Measurements from ENCODE around the gene UBAP1L. TPM values are rescaled to one million over a fixed set of nuclear protein-coding genes. Genes with fewer than 3 reads are reported as not detected.

Gene UBAP1L
- total RNA-seq, 1 donor from 2014 or later: 1.2 TPM

DNA sequence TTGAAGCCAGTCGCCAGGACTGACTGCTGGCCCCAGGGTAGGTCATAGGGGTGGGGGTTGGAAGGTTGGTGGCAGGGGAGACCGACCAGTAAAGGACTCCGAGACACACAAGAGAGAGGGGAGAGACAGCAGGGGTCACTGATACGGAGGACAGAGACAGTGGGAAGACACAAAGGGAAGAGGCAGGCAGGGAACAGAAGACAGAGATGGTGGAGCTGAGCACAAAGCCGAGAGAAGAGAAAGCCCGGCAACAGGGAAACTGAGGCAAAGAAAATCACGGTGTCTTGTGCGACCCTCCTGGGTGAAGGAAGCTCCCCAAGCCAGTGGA, 47.7 kb downstream of the UBAP1L start:
- Histone ChIP-seq H3K27me3 (ENCODE audit: control insufficient read depth, insufficient read depth, low read length) (peaks cover 34% of the 10 kb centered on the region), H3K4me3 (ENCODE audit: low read depth, low read length) (no peak overlapping the region), H3K36me3 (ENCODE audit: control insufficient read depth, insufficient read depth, low read length) (no peaks in the 10 kb centered on the region)
- no peak for DNase-seq (ENCODE audit: low read depth)
- no peak for TF ChIP-seq CTCF (IDR thresholded peaks at IDR 0.05; ENCODE audit: insufficient read depth, low read length, poor library complexity, severe bottlenecking)

DNA sequence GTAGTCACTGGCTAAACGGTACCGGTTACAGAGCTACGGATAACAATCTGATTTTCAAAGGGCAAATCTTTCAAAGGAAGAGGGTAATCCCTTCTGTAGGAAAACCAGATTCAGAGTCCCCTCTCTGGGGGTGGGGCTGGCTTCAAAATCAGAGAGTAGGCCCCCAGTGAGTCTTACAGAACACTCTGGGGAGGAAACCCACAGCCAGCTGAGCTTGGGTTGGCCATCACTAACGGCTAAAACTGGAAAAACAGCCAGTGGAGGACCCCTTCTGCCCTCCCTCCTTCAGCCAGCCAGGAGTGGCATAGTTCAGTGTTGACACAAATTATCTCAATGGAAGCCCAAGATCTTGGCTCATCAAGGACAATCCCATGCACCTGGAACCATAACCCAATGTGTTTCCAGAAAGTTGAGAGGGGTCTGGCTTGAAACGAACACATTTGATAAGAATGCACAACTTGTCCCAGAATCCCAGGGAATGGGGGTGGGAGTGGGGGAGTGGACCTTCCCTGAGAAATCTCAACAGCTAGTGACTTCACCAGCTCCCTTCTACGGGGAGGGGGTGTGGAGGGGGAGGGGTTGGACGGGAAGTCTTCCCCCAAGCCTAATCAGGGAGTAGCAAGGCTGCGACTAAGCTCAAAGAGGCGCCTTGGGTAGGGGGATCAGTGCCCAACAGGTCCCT, 48.2 kb downstream of the UBAP1L start:
- H3K27me3 ChIP-seq (ENCODE audit: control insufficient read depth, insufficient read depth, low read length): peaks cover 37% of the 10 kb centered on the region
- no peak for TF ChIP-seq CTCF (IDR thresholded peaks at IDR 0.05; ENCODE audit: insufficient read depth, low read length, poor library complexity, severe bottlenecking)
- DNase-seq (ENCODE audit: low read depth): no peak
- no peaks in the 10 kb centered on the region for H3K36me3 ChIP-seq (ENCODE audit: control insufficient read depth, insufficient read depth, low read length)
- H3K4me3 ChIP-seq (ENCODE audit: low read depth, low read length): no peak overlapping the region

- DNase-seq (ENCODE audit: low read depth): no peak
- Histone ChIP-seq H3K4me3 (ENCODE audit: low read depth, low read length) (no peak overlapping the region), H3K27me3 (ENCODE audit: control insufficient read depth, insufficient read depth, low read length) (peaks cover 38% of the 10 kb centered on the region), H3K36me3 (ENCODE audit: control insufficient read depth, insufficient read depth, low read length) (no peaks in the 10 kb centered on the region)
- no peak for TF ChIP-seq CTCF (IDR thresholded peaks at IDR 0.05; ENCODE audit: insufficient read depth, low read length, poor library complexity, severe bottlenecking)
These were observed 48.9 kb downstream of the UBAP1L start for GRCh38 chr15:65066001-65066634.

GRCh38 chr15:65062726-65063125, 52.3 kb downstream of the UBAP1L start:
- H3K27me3 ChIP-seq (ENCODE audit: control insufficient read depth, insufficient read depth, low read length): peaks cover 53% of the 10 kb centered on the region
- no peak for DNase-seq (ENCODE audit: low read depth)
- no peak overlapping the region for H3K4me3 ChIP-seq (ENCODE audit: low read depth, low read length)
- no peak for TF ChIP-seq CTCF (IDR thresholded peaks at IDR 0.05; ENCODE audit: insufficient read depth, low read length, poor library complexity, severe bottlenecking)
- no peaks in the 10 kb centered on the region for H3K36me3 ChIP-seq (ENCODE audit: control insufficient read depth, insufficient read depth, low read length)

GRCh38 chr15:65062061-65062460, 52.9 kb downstream of the UBAP1L start:
- Histone ChIP-seq H3K27me3 (ENCODE audit: control insufficient read depth, insufficient read depth, low read length) (peaks cover 47% of the 10 kb centered on the region), H3K4me3 (ENCODE audit: low read depth, low read length) (no peak overlapping the region), H3K36me3 (ENCODE audit: control insufficient read depth, insufficient read depth, low read length) (no peaks in the 10 kb centered on the region)
- no peak for TF ChIP-seq CTCF (IDR thresholded peaks at IDR 0.05; ENCODE audit: insufficient read depth, low read length, poor library complexity, severe bottlenecking)
- no peak for DNase-seq (ENCODE audit: low read depth)

Data from kidney epithelial cell (primary cell).